Common myeloid progenitor, CD34-positive (primary cell): Measurements from ENCODE around the gene PTH2.
A peak's percentile ranks its signal among the peaks of the same experiment; 100 is the strongest.

ENCODE experiments used
- CTCF ChIA-PET: fragments of 350-600 bp; sonication (Branson Sonifier 250); formaldehyde crosslinking; loops from one replicate; lab custom pipeline; 2021; ENCODE audit warnings: antibody characterized with exemption; lab: Charles Lee
- POLR2A ChIA-PET: fragments of 350-600 bp; sonication (Branson Sonifier 250); formaldehyde crosslinking; loops from one replicate; lab custom pipeline; 2021; ENCODE audit warnings: antibody characterized with exemption; lab: Charles Lee
- DNase-seq, 3 donors: peaks; one replicate each; pipeline versions ENCODE4 v3.0.0 to v3.0.0-alpha.2; 2013
- H3K27ac ChIP-seq, 2 experiments: 1 replicate in 1 of 2; 2 replicates in 1 of 2; pipeline ENCODE4 v1.7.0; 2013; ENCODE audit warnings: inconsistent platforms in 2 of 2, low read length in 2 of 2, mild to moderate bottlenecking in 2 of 2, low read depth in 1 of 2, moderate library complexity in 1 of 2; ENCODE audit not compliant: severe bottlenecking in 2 of 2, insufficient read depth in 1 of 2, poor library complexity in 1 of 2
- H3K27me3 ChIP-seq, 5 experiments: replicated peaks in 2 of 5; 1 replicate in 3 of 5; 2 replicates in 2 of 5; pipeline versions ENCODE4 v1.6.1 to v1.7.0; 2013; ENCODE audit warnings: low read length in 4 of 5, mild to moderate bottlenecking in 2 of 5, moderate library complexity in 2 of 5, inconsistent platforms in 1 of 5; ENCODE audit not compliant: insufficient read depth in 5 of 5, control insufficient read depth in 4 of 5
- H3K36me3 ChIP-seq, 4 experiments: 1 replicate in 2 of 4; 2 replicates in 2 of 4; pipeline versions ENCODE4 v1.6.1 to v1.7.0; 2013; ENCODE audit warnings: low read length in 3 of 4, control low read depth in 1 of 4, mild to moderate bottlenecking in 1 of 4; ENCODE audit not compliant: control insufficient read depth in 4 of 4, insufficient read depth in 4 of 4
- H3K4me1 ChIP-seq, 4 experiments: 1 replicate in 3 of 4; 2 replicates in 1 of 4; pipeline versions ENCODE4 v1.6.1 to v1.7.1; 2013; ENCODE audit warnings: low read length in 3 of 4, mild to moderate bottlenecking in 3 of 4, control low read depth in 1 of 4, inconsistent platforms in 1 of 4, moderate library complexity in 1 of 4; ENCODE audit not compliant: control insufficient read depth in 4 of 4, insufficient read depth in 4 of 4; ENCODE audit errors: control extremely low read depth in 1 of 4
- H3K4me3 ChIP-seq, 7 experiments: 1 replicate in 4 of 7; 2 replicates in 3 of 7; pipeline versions ENCODE4 v1.5.1 to v1.7.0; 2013; ENCODE audit warnings: mild to moderate bottlenecking in 7 of 7, low read length in 6 of 7, moderate library complexity in 6 of 7, inconsistent platforms in 2 of 7, low read depth in 2 of 7, control low read depth in 1 of 7; ENCODE audit not compliant: insufficient read depth in 4 of 7, control insufficient read depth in 1 of 7; ENCODE audit errors: extremely low read depth in 1 of 7
- H3K9me3 ChIP-seq, 5 experiments: 1 replicate in 4 of 5; 2 replicates in 1 of 5; pipeline versions ENCODE4 v1.6.1 to v1.7.1; 2013; ENCODE audit warnings: low read length in 4 of 5, mild to moderate bottlenecking in 2 of 5, inconsistent platforms in 1 of 5, low read depth in 1 of 5, moderate library complexity in 1 of 5; ENCODE audit not compliant: control insufficient read depth in 4 of 5, insufficient read depth in 2 of 5; ENCODE audit errors: control extremely low read depth in 1 of 5
- WGBS: methylation state at CpG from one replicate; pipeline ENCODE4 v1.1.5; 2013; ENCODE audit not compliant: insufficient coverage; 5-methylcytosine and 5-hydroxymethylcytosine counted together

Gene PTH2

GRCh38 chr19:49415810-49416200, 7.4 kb downstream of the PTH2 start:
- ChIA-PET CTCF (interaction anchor here (1.3 to 1.4 kb wide), 2 partner anchors 9 to 25 kb away, joined by 4 to 6 read pairs; partner anchors contain the start of gene GFY), POLR2A (interaction anchor here (0.5 to 0.7 kb wide), 2 partner anchors 21 to 616 kb away, joined by 3 read pairs; no protein-coding TSS in a partner anchor)
- Histone ChIP-seq H3K27me3 (peaks cover 4 to 21% (median 14%) of the 10 kb centered on the region in 5 experiments), H3K9me3 (no peaks in the 10 kb centered on the region), H3K4me1 (peaks cover 0 to 38% (median 18%) of the 10 kb centered on the region in 4 experiments), H3K4me3 (no peak overlapping the region), H3K36me3 (no peaks in the 10 kb centered on the region), H3K27ac (no peak overlapping the region)
- 100% methylated on average over 2 of the region's 2 CpGs for WGBS
- no peak for DNase-seq

DNA sequence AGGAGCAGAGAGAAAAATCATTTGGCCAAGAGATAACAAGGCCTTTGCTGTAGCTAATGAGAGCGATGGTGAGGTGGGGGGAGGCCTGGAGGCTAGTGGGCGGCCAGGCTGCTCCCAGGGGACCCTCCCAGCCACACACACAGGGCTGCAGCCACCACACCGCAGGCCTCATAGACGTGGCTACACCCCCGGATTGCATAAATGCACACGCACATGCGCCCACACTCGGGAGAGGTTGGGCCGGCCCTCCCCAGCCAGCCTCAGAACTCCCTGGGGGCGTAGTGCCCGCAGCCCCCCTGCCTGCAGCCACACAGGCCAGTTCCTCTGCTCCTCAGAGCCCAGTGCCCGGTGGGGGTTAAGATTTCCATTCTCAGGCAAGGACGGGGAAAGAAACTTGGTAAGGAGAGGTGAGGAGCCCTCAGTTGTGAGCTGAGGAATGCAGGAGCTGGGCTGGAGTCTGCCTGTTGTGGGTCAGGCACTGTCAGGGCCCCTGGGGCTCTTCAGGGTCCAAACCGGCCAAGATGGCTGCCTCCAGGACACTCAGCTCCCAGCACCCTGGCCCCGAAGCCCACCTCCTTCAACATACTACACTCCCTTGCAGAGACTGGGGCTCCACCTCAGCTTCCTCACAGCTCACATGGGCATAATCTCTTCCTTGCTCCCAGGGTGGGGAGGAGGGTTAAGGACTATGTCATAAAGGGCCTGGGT, 8.0 kb downstream of the PTH2 start:
- Histone ChIP-seq H3K27ac (no peak overlapping the region), H3K9me3 (no peaks in the 10 kb centered on the region), H3K4me1 (peaks cover 0 to 37% (median 16%) of the 10 kb centered on the region in 4 experiments), H3K4me3 (no peak overlapping the region), H3K36me3 (no peaks in the 10 kb centered on the region), H3K27me3 (peaks cover 0 to 15% (median 8%) of the 10 kb centered on the region in 5 experiments)
- DNase-seq: no peak
- ChIA-PET POLR2A (interaction anchor here (0.7 kb wide), 1 partner anchor 615 kb away, joined by 3 read pairs; no protein-coding TSS in a partner anchor), CTCF (interaction anchor here (1.4 kb wide), 1 partner anchor 10 kb away, joined by 6 read pairs; the partner anchor contains the start of gene GFY)
- 91% methylated on average over 10 of the region's 15 CpGs for WGBS

DNA sequence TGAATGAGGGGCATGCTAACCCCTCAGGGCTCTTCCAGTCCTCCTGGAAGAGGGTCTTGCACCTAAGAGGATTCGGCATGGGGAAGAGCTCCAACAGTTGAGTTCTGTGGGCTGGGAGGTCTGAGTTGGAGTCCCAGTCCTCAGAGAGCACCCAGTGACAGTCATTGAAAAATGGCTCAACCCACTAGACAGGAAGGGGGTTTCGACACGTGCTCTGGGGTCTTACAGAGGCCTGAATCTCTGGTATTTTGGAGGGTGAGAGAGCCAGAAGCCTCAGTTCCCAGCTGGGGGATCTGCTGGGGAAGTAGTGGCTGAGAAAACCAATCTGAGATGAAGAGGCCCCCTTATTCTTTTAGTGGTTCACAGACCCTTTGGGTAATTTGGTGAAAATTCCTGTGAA, 9.0 kb downstream of the PTH2 start:
- Histone ChIP-seq H3K36me3 (no peaks in the 10 kb centered on the region), H3K27me3 (peaks cover 0 to 7% (median under 1%) of the 10 kb centered on the region in 5 experiments), H3K4me1 (peaks cover 0 to 46% (median 24%) of the 10 kb centered on the region in 4 experiments), H3K4me3 (no peak overlapping the region), H3K9me3 (no peaks in the 10 kb centered on the region), H3K27ac (no peak overlapping the region)
- ChIA-PET POLR2A (no interaction called here), CTCF (interaction anchor here (1.8 kb wide), 1 partner anchor 23 kb away, joined by 8 read pairs; no protein-coding TSS in a partner anchor)
- WGBS: 93% methylated on average over 3 of the region's 3 CpGs
- no peak for DNase-seq

DNA sequence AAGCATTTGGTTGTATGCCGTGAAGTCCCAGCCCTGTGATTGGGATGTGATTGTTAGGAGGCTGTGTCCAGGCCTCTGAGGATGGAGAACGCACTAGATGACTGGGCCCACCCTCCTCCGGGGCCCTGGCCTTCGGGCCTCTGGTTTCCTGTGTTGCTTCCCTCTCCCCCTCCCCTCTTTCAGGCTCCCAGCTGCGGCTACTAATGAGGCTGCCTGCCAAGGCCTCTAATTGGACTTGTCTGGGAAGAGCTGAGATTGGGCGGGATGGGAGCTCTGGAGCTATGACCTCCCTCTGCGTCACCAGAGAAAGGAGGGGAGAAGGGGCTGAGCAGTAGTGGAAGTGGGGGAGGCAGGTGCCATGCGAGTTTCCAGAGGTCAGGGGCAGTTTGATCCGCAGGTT, 9.9 kb downstream of the PTH2 start:
- WGBS: 100% methylated on average over 3 of the region's 9 CpGs
- Histone ChIP-seq H3K4me1 (peaks cover 0 to 51% (median 30%) of the 10 kb centered on the region in 4 experiments), H3K4me3 (no peak overlapping the region), H3K36me3 (no peaks in the 10 kb centered on the region), H3K27ac (no peak overlapping the region), H3K27me3 (peaks cover 0 to 3% (median 0%) of the 10 kb centered on the region in 5 experiments), H3K9me3 (no peaks in the 10 kb centered on the region)
- CTCF ChIA-PET: interaction anchor here (0.7 to 1.8 kb wide), 2 partner anchors 22 to 112 kb away, joined by 3 to 8 read pairs; no protein-coding TSS in a partner anchor
- DNase-seq: no peak
- POLR2A ChIA-PET: no interaction called here

GRCh38 chr19:49411681-49412326, 11.4 kb downstream of the PTH2 start:
- no peak for DNase-seq
- no peak overlapping the region for H3K4me3 ChIP-seq
- H3K4me1 ChIP-seq: peaks cover 0 to 39% (median 21%) of the 10 kb centered on the region in 4 experiments
- no peaks in the 10 kb centered on the region for H3K36me3 ChIP-seq
- WGBS: 95% methylated on average over 2 of the region's 3 CpGs
- H3K27me3 ChIP-seq: peaks cover 0 to 3% (median 0%) of the 10 kb centered on the region in 5 experiments
- H3K9me3 ChIP-seq: no peaks in the 10 kb centered on the region
- CTCF ChIA-PET: interaction anchor here (1.1 kb wide), 2 partner anchors 21 to 111 kb away, joined by 3 read pairs; no protein-coding TSS in a partner anchor
- no peak overlapping the region for H3K27ac ChIP-seq
- POLR2A ChIA-PET: no interaction called here

DNA sequence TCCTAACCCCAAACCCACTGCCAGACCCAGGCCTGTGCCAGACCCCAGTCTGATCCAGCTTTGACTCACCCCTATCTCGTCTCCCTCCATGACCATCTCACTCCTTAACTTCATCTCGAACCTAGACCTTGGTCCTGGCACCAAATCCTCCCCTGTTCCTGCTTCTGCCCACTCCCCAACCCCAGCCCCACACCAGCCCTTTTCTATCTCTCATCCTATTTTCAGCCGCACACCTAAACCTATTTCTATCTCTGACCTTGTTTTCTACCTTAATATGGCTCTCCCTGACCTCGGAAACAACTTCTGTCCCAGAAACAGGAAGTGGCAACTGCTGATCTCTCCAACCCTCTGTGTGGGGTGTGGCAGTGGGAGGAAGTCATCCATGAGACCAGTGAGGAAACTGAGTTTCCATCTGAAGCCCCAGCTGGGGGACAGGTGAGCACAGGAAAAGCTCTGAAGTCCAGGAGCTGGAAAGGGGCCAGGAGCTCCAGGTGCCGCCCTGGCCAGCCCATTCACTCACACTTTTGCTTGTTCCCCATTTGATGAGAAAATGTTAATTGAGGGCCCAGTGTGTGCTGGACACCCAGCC, 13.7 kb downstream of the PTH2 start:
- Histone ChIP-seq H3K4me1 (peaks cover 0 to 36% (median 21%) of the 10 kb centered on the region in 4 experiments), H3K27me3 (peaks cover 0 to 3% (median 0%) of the 10 kb centered on the region in 5 experiments), H3K9me3 (no peaks in the 10 kb centered on the region), H3K27ac (peak overlapping the region in 1 of 2 experiments; percentile 43), H3K4me3 (peak overlapping the region in 2 of 7 experiments; percentile 19 to 21), H3K36me3 (no peaks in the 10 kb centered on the region)
- WGBS: 78% methylated on average over 4 of the region's 5 CpGs
- POLR2A ChIA-PET: no interaction called here
- CTCF ChIA-PET: interaction anchor here (1.0 to 1.6 kb wide), 3 partner anchors 9 to 64 kb away, joined by 3 to 6 read pairs (median 4); partner anchors contain the start of gene FLT3LG
- DNase-seq: peak in 2 of 3 donors; percentile 47 to 65
